GM18507 (cell line): Measurements from ENCODE around the gene PRICKLE1.

ENCODE experiments used
- DNase-seq: peaks from one replicate; pipeline ENCODE4 v3.0.0; 2011; ENCODE audit warnings: low read depth; ENCODE audit not compliant: insufficient read length; ENCODE audit errors: extremely low spot score
- FAIRE-seq: peaks from 2 replicates; lab custom pipeline; 2011; peaks lifted over from hg19 to GRCh38; lab: Jason Lieb, UNC

Gene PRICKLE1

GRCh38 chr12:42590330-42590934 is 886 bp upstream of the PRICKLE1 start:
- DNase-seq (no peak), FAIRE-seq (no peak)

GRCh38 chr12:42588524-42589464 is 752 bp downstream of the PRICKLE1 start:
- no peak for FAIRE-seq
- DNase-seq = no peak

- FAIRE-seq (no peak), DNase-seq (no peak)
Observed at GRCh38 chr12:42587601-42588523, 1.7 kb downstream of the PRICKLE1 start.

- FAIRE-seq (no peak), DNase-seq (no peak)
Observed at GRCh38 chr12:42586268-42586667, 3.3 kb downstream of the PRICKLE1 start.

GRCh38 chr12:42585841-42586216 is 3.7 kb downstream of the PRICKLE1 start:
- FAIRE-seq (no peak), DNase-seq (no peak)

- FAIRE-seq (no peak), DNase-seq (no peak)
Observed at GRCh38 chr12:42585154-42585840, 4.2 kb downstream of the PRICKLE1 start.

- no peak for DNase-seq
- no peak for FAIRE-seq
Observed at GRCh38 chr12:42584651-42585111, 4.9 kb downstream of the PRICKLE1 start.

- FAIRE-seq (no peak), DNase-seq (no peak)
Observed at GRCh38 chr12:42583016-42583415, 6.5 kb downstream of the PRICKLE1 start.

- no peak for FAIRE-seq
- DNase-seq = no peak
Observed at GRCh38 chr12:42582498-42582897, 7.0 kb downstream of the PRICKLE1 start.

GRCh38 chr12:42582050-42582449 is 7.5 kb downstream of the PRICKLE1 start:
- FAIRE-seq = no peak
- no peak for DNase-seq

- FAIRE-seq (no peak), DNase-seq (no peak)
Observed at GRCh38 chr12:42576374-42576773, 13.2 kb downstream of the PRICKLE1 start.

GRCh38 chr12:42575717-42576116 is 13.8 kb downstream of the PRICKLE1 start:
- FAIRE-seq (no peak), DNase-seq (no peak)

GRCh38 chr12:42574851-42575266 is 14.7 kb downstream of the PRICKLE1 start:
- FAIRE-seq (no peak), DNase-seq (no peak)

- DNase-seq (no peak), FAIRE-seq (no peak)
Observed at GRCh38 chr12:42571327-42572009, 18.1 kb downstream of the PRICKLE1 start.

GRCh38 chr12:42570076-42570475 is 19.5 kb downstream of the PRICKLE1 start:
- no peak for FAIRE-seq
- no peak for DNase-seq

GRCh38 chr12:42568952-42569915 is 20.3 kb downstream of the PRICKLE1 start:
- DNase-seq = no peak
- FAIRE-seq = peak; percentile 78

GRCh38 chr12:42565633-42566032 is 23.9 kb downstream of the PRICKLE1 start:
- FAIRE-seq (no peak), DNase-seq (no peak)

- FAIRE-seq = no peak
- DNase-seq = no peak
Observed at GRCh38 chr12:42564996-42565395, 24.6 kb downstream of the PRICKLE1 start.
